A673 (cell line): ENCODE results near the gene SIN3B. TPM values are rescaled to one million over a fixed set of nuclear protein-coding genes. Genes with fewer than 3 reads are reported as not detected.

Experiments used
- BruUV-seq: library from RNA; stranded (reverse); fragments of 400-500 nt; replicated peaks from 2 replicates; lab custom pipeline; 2021; lab: Mats Ljungman, UMichigan
- CTCF ChIA-PET: fragments of 300-600 bp; sonication (Branson Sonifier 250); formaldehyde crosslinking; loops from one replicate; lab custom pipeline; 2022; ENCODE audit warnings: antibody characterized with exemption; lab: Charles Lee
- POLR2A ChIA-PET: fragments of 300-600 bp; sonication (Branson Sonifier 250); formaldehyde crosslinking; loops from one replicate; lab custom pipeline; 2022; ENCODE audit warnings: antibody characterized with exemption; ENCODE audit not compliant: low non-redundant PET; lab: Charles Lee
- DNase-seq: peaks from one replicate; pipeline ENCODE4 v3.0.0-alpha.2; 2015; ENCODE audit warnings: low spot score
- H3K27ac ChIP-seq: fragments of 200-600 bp; sonication (generic); 2 replicates; pipeline ENCODE4 v1.5.1; 2016; ENCODE audit warnings: mixed run types, low read depth, mild to moderate bottlenecking, mixed read lengths, antibody characterized with exemption, low read length; ENCODE audit not compliant: poor library complexity, severe bottlenecking
- H3K27me3 ChIP-seq: fragments of 200-600 bp; sonication (generic); replicated peaks from 2 replicates; pipeline ENCODE4 v1.6.1; 2017; ENCODE audit warnings: mixed run types, low read depth, mild to moderate bottlenecking, mixed read lengths, antibody characterized with exemption, low read length; ENCODE audit not compliant: insufficient read depth, poor library complexity
- H3K36me3 ChIP-seq: fragments of 200-600 bp; sonication (generic); 2 replicates; pipeline ENCODE4 v1.6.1; 2016; ENCODE audit warnings: mixed run types, mild to moderate bottlenecking, mixed read lengths, antibody characterized with exemption, low read length; ENCODE audit not compliant: insufficient read depth, poor library complexity, severe bottlenecking
- H3K4me1 ChIP-seq: fragments of 200-600 bp; sonication (generic); 2 replicates; pipeline ENCODE4 v1.6.1; 2017; ENCODE audit warnings: mixed run types, mild to moderate bottlenecking, mixed read lengths, antibody characterized with exemption, low read length; ENCODE audit not compliant: insufficient read depth, poor library complexity, severe bottlenecking
- H3K4me3 ChIP-seq: fragments of 200-600 bp; sonication (generic); 2 replicates; pipeline ENCODE4 v1.5.1; 2016; ENCODE audit warnings: low read depth, mixed run types, mild to moderate bottlenecking, mixed read lengths, low read length; ENCODE audit not compliant: poor library complexity, severe bottlenecking
- H3K9me3 ChIP-seq: fragments of 200-600 bp; sonication (generic); 2 replicates; pipeline ENCODE4 v1.6.1; 2016; ENCODE audit warnings: mixed run types, low read depth, mild to moderate bottlenecking, mixed read lengths, antibody characterized with exemption, low read length; ENCODE audit not compliant: poor library complexity, severe bottlenecking
- CTCF ChIP-seq: fragments of 300-800, 200-600 bp; sonication (generic); conservative IDR thresholded peaks from 2 replicates; pipeline ENCODE4 v1.5.1; 2017; ENCODE audit warnings: low read depth, mild to moderate bottlenecking, antibody characterized with exemption, low read length, moderate library complexity, mixed read lengths
- EZH2 ChIP-seq: fragments of 200-600 bp; sonication (generic); IDR thresholded peaks from 2 replicates; pipeline ENCODE4 v1.6.1; 2017; ENCODE audit warnings: borderline replicate concordance, low read depth, mild to moderate bottlenecking, mixed read lengths, antibody characterized with exemption, low read length; ENCODE audit not compliant: poor library complexity, severe bottlenecking
- intact Hi-C: fragments of 100-400 bp; cut with micrococcal nuclease; formaldehyde crosslinking; loops from one replicate; pipeline ENCODE4 v1.10.0; 2022; ENCODE audit not compliant: unreplicated experiment
- total RNA-seq: library from RNA; stranded (reverse); gene quantifications from 2 replicates; pipeline ENCODE4 v1.2.3, GENCODE V29; 2021

The SIN3B gene
- total RNA-seq, 1 experiment from 2014 or later, result 76.7 TPM

GRCh38 chr19:16892868-16893685, 63.9 kb downstream of the SIN3B start:
- DNase-seq, result no peak
- Histone ChIP-seq H3K36me3 (no peaks in the 10 kb centered on the region), H3K27me3 (no peaks in the 10 kb centered on the region), H3K4me1 (peaks cover 7% of the 10 kb centered on the region), H3K4me3 (no peak overlapping the region), H3K27ac (no peak overlapping the region), H3K9me3 (no peaks in the 10 kb centered on the region)
- ChIA-PET POLR2A (no interaction called here), CTCF (no interaction called here)
- no peak for TF ChIP-seq EZH2
- TF ChIP-seq CTCF, result no peak
- BruUV-seq, result no TSS peak
- intact Hi-C loops, result no loop called here

GRCh38 chr19:16893686-16893989, 64.4 kb downstream of the SIN3B start:
- peaks cover 11% of the 10 kb centered on the region for H3K4me1 ChIP-seq
- no peak overlapping the region for H3K4me3 ChIP-seq
- no peak for TF ChIP-seq EZH2
- TF ChIP-seq CTCF, result no peak
- no peaks in the 10 kb centered on the region for H3K36me3 ChIP-seq
- H3K9me3 ChIP-seq, result no peaks in the 10 kb centered on the region
- ChIA-PET CTCF (no interaction called here), POLR2A (no interaction called here)
- no peak for DNase-seq
- no peaks in the 10 kb centered on the region for H3K27me3 ChIP-seq
- no peak overlapping the region for H3K27ac ChIP-seq
- intact Hi-C loops, result no loop called here
- BruUV-seq, result no TSS peak

- ChIA-PET POLR2A (interaction anchor here (0.8 kb wide), 1 partner anchor 1946 kb away, joined by 3 read pairs; no protein-coding TSS in a partner anchor), CTCF (no interaction called here)
- no peaks in the 10 kb centered on the region for H3K27me3 ChIP-seq
- no peak overlapping the region for H3K4me3 ChIP-seq
- no TSS peak for BruUV-seq
- H3K4me1 ChIP-seq, result peaks cover 11% of the 10 kb centered on the region
- intact Hi-C loops, result no loop called here
- DNase-seq, result no peak
- TF ChIP-seq CTCF, result no peak
- TF ChIP-seq EZH2, result no peak
- H3K27ac ChIP-seq, result no peak overlapping the region
- no peaks in the 10 kb centered on the region for H3K36me3 ChIP-seq
- no peaks in the 10 kb centered on the region for H3K9me3 ChIP-seq
Observed at GRCh38 chr19:16894080-16894479, 64.9 kb downstream of the SIN3B start.
